ENCODE results near the gene HBG2.
"Not testable (repeated sequence)": the region's sequence is repeated elsewhere in the genome, so short reads cannot be mapped to it uniquely, and the experiment has no call there.

The HBG2 gene

DNA sequence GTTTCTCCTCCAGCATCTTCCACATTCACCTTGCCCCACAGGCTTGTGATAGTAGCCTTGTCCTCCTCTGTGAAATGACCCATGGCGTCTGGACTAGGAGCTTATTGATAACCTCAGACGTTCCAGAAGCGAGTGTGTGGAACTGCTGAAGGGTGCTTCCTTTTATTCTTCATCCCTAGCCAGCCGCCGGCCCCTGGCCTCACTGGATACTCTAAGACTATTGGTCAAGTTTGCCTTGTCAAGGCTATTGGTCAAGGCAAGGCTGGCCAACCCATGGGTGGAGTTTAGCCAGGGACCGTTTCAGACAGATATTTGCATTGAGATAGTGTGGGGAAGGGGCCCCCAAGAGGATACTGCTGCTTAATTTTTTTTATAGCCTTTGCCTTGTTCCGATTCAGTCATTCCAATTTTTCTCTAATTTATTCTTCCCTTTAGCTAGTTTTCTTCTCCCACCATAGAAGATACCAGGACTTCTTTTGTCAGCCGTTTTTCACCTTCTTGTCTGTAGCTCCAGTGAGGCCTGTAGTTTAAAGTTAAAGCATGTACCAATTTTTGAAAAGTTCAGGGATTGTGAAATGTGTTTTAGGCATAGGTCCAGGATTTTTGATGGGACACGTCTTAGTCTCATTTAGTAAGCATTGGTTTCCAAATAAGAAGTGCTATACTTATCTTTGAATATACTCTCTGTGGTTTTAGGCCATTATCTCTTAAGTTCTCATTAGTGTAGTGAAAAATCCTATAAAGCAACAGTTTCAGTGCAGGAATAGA is at the start of gene HBG2:
Gene HBG2, minus strand, starts transcription at position 136 of the 768 bp plus-strand sequence. Its CDS starts 53 bp downstream, at position 83.
- FAIRE-seq: not testable (repeated sequence)

GRCh38 chr11:5304046-5304445 is 49.5 kb upstream of the HBG2 start:
- FAIRE-seq: no peak

DNA sequence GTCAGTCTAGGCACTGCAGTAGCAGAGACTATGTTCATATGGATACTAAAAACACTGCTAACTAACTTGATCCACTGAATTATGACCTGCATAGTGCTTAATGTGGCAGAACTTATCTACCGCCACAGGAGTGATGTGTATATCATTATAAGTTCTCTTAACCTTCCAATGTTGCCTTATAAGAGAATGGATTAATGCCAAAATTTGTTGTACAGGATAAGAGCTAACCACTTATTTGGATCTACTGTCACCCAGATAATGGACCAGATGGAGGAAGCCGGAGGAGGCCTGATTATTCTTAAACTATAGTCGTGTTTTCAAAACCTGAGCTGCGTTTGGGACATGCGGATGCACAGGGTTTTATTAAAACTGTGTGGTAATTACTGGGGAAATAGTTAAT is 49.0 kb upstream of the HBG2 start:
- no peak for FAIRE-seq

- FAIRE-seq: no peak
Measured at GRCh38 chr11:5301846-5302245, 47.3 kb upstream of the HBG2 start, which contains the start of gene OR51B4. OR51B4 (minus strand) TSS chr11:5301946; CDS start chr11:5301946, 0 bp downstream.

DNA sequence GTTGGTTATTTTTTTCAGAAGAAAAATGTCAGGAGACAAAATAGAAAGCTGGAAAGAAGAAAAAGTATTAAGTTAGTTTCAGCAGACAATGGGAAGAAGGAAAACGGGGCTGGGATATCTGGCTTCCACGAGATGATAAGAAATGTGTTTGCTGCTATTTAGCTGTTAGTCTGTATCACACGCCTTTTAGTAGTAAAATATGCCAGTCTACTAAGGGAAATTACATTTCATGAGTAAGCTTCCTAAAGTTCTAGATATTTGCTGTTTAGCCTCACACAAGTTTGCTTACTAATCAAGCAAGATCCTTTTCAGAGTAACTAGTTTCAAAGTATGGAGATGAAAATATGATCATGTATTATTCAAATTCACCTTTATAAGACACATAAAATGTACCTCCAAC is 45.7 kb upstream of the HBG2 start:
- FAIRE-seq: no peak

DNA sequence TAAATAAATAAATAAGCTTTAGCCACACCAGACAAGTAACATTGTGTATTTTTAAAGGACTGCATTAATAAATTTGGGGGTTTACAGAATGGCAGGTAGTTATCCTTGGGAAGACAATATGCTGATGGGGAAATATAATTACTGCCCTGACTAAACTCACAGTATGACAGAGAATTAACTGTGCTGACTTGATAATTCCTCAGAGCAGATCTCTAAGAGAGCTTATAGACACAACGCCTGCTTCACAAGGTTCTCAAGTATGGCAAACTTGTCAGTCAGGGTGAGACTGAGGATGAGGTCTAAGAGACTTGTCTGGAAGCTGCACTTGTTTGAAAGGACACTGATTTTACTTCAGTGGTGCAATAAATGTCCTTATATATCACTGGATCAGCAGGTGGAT is 43.9 kb upstream of the HBG2 start:
- no peak for FAIRE-seq

GRCh38 chr11:5297721-5298323 is 43.2 kb upstream of the HBG2 start:
- no peak for FAIRE-seq

DNA sequence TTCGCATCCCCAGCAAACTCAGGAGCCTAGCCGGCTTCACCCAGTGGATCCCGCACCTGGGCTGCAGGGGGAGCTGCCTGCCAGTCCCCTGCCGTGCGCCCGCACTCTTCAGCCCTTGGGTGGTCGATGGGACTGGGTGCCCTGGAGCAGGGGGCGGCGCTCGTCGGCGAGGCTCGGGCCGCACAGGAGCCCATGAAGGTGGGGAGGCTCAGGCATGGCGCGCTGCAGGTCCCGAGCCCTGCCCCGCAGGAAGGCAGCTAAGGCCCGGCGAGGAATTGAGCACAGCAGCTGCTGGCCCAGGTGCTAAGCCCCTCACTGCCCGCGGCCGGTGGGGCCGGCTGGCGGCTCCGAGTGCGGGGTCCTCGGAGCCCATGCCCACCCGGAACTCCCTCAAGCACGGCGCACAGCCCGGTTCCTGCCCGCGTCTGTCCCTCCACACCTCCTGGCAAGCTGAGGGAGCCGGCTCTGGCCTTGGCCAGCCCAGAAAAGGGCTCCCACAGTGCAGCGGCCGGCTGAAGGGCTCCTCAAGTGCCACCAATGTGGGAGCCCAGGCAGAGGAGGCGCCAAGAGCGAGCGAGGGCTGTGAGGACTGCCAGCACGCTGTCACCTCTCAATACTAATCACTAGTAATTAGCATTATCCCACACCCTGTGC is 39.9 kb upstream of the HBG2 start:
- FAIRE-seq: not testable (repeated sequence)

GRCh38 chr11:5293028-5293427 is 38.4 kb upstream of the HBG2 start:
- FAIRE-seq: no peak

GRCh38 chr11:5291207-5291838 is 36.7 kb upstream of the HBG2 start:
- no peak for FAIRE-seq

- no peak for FAIRE-seq
Measured at GRCh38 chr11:5290106-5290505, 35.5 kb upstream of the HBG2 start.

DNA sequence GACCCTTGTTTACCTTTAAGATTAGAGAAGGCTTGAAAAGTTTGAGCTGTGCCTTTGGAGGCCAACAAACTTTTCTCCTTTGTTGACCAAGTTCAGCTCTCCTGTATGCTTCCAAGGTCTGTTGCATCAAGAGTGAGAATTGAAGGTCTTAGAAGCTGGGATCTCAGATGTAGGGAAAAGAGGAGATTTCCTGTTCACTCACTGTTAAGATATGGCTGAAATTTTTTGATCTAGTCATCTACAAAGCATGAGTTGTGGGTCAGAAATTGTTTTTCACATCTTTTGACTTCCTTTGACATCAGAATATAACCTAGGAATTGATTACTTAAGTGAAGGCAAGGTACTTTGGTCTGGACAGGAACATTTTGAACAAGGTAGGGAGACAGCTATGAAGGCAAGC is 35.1 kb upstream of the HBG2 start:
- FAIRE-seq: no peak

DNA sequence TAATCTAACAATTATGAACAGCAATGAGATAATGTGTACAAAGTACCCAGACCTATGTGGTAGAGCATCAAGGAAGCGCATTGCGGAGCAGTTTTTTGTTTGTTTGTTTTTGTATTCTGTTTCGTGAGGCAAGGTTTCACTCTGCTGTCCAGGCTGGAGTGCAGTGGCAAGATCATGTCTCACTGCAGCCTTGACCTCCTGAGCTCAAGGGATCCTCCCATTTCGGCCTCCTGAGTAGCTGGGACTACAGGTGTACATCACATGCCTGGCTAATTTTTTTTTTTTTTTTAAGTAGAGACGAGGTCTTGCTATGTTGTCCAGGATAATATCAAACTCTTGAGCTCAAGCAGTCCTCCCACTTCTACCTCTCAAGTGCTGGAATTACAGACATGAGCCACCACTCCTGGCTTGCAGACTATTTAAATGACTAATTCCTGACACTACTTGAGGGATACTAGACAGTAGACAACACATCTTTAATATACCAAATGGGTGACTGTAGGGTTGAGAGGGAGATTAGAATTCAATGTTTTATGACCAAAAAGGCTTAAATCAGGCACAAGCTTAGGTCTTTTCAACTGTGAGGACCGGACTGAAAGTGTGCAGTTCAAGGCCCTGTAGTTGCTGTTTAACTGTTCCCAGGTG is 34.4 kb upstream of the HBG2 start:
- FAIRE-seq: no peak

DNA sequence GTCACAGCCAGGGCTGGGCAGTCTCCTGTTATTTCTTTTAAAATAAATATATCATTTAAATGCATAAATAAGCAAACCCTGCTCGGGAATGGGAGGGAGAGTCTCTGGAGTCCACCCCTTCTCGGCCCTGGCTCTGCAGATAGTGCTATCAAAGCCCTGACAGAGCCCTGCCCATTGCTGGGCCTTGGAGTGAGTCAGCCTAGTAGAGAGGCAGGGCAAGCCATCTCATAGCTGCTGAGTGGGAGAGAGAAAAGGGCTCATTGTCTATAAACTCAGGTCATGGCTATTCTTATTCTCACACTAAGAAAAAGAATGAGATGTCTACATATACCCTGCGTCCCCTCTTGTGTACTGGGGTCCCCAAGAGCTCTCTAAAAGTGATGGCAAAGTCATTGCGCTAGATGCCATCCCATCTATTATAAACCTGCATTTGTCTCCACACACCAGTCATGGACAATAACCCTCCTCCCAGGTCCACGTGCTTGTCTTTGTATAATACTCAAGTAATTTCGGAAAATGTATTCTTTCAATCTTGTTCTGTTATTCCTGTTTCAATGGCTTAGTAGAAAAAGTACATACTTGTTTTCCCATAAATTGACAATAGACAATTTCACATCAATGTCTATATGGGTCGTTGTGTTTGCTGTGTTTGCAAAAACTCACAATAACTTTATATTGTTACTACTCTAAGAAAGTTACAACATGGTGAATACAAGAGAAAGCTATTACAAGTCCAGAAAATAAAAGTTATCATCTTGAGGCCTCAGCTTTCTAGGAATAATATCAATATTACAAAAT is 33.7 kb upstream of the HBG2 start:
- FAIRE-seq: no peak

DNA sequence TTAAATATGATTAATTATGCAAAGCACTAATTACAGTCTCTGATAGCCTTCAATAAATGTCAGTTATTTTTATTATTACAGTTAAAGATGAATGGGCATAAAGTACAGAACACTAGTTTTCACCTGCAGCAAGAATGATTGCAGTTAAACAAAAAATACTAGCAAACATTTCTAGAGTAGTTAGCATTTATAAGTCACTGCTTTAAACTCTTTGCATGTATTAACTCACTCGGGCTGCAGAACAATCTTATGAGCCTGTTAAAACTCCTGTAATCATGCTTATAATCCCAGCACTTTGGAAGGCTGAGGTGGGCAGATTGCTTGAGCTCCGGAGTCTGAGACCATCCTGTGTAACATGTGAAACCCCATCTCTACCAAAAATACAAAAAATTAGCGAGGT is 32.3 kb upstream of the HBG2 start:
- FAIRE-seq: no peak

DNA sequence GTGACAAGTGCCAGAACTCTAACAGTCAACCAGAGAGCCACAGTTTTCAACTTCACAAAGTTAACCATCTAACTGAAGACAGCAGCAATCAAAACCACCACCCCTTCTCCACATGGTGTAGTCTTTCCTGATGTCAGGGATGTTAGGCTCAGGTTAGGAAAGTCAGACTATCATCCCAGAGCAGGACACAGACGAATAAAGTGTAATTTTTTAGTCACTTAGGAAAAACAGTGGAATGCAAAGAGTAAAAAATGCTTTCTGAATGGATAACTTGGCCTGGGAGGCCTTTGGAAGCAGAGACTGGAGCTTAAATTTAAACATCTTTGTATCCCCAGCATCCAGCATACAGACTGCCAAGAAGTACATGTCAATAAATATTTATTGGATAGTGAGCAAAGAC is 31.8 kb upstream of the HBG2 start:
- FAIRE-seq: no peak

DNA sequence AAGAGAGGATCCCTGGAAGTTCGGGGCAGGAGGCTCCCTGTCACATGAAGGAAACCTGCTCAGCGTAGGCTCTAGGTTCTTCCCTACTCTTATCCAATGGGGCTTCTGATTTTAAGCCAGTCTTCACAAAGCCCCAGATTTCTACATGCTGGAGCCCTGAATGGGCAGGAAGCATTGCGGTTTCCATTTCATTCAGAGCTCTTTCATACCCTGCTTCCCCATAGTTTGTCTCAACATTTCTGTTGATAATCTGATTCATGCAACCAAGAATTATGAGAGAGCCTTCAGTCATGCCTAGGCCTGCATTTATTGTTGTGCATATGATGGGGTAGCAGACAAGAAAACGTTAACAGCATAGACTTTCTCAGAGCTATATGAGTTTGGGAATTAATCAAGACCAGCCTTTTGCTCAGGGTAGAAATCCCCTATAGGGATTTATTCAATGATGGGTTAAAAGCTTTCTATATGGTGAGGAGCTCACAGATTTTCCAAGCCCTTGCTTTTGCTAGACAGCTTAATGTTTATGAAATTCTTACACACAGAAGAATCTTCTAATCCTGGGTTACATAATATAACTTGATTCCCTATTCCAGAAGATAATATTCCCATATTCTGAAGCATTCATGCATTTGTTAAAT is 31.2 kb upstream of the HBG2 start:
- no peak for FAIRE-seq

- FAIRE-seq: no peak
Measured at GRCh38 chr11:5284637-5285036, 30.1 kb upstream of the HBG2 start.

GRCh38 chr11:5283882-5284281 is 29.3 kb upstream of the HBG2 start:
- FAIRE-seq: no peak

DNA sequence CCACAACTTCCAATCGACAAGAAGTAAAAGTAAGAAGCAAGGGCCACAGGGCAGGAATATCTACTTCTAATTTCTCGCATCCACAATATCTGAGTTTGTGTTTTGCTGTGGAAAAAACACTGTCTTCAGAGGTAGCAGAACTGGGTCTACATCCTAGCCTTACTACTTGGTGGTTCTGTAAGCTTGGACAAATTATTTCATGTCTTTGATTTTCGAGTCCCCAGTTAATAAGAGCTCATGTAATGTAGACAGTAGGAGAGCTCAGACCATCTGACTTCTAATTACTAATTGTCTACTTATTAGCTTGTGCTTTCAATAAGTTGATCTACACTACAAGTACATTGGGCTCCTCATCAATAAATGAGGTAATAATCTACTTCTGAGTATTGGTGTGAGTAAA is 28.5 kb upstream of the HBG2 start:
- no peak for FAIRE-seq

- no peak for FAIRE-seq
Measured at GRCh38 chr11:5282628-5283027, 28.0 kb upstream of the HBG2 start.

- no peak for FAIRE-seq
Measured at GRCh38 chr11:5281596-5281995, 27.0 kb upstream of the HBG2 start.

Measured in G401.6 (cell line).